MCF 10A (cell line): Measurements from ENCODE around the gene SELP. TPM values are rescaled to one million over a fixed set of nuclear protein-coding genes. Genes with fewer than 3 reads are reported as not detected.
A peak's percentile ranks its signal among the peaks of the same experiment; 100 is the strongest.

ENCODE experiments used
- BruUV-seq: library from RNA; stranded (reverse); fragments of 400-500 nt; replicated peaks from 2 replicates; lab custom pipeline; 2021; lab: Mats Ljungman, UMichigan
- CTCF ChIA-PET: fragments of 300-600 bp; sonication (Branson Sonifier 250); formaldehyde crosslinking; extraction: SDS; loops from one replicate; lab custom pipeline; 2021; ENCODE audit warnings: antibody characterized with exemption, inconsistent platforms; lab: Yijun Ruan, JAX
- POLR2A ChIA-PET: fragments of 300-600, 350-650 bp; sonication (Branson Sonifier 250); formaldehyde crosslinking; extraction: SDS; loops from one replicate; lab custom pipeline; 2020; ENCODE audit warnings: antibody characterized with exemption, inconsistent platforms; lab: Yijun Ruan, JAX
- DNase-seq: peaks from one replicate; pipeline ENCODE4 v3.0.0-alpha.2; 2018; ENCODE audit not compliant: unreplicated experiment
- H3K27ac Mint-ChIP-seq: one replicate; pipeline ENCODE4 v1.8.0; 2022; ENCODE audit warnings: mild to moderate bottlenecking, low read depth, mixed read lengths; ENCODE audit not compliant: unreplicated experiment
- H3K27me3 Mint-ChIP-seq: one replicate; pipeline ENCODE4 v1.8.0; 2022; ENCODE audit warnings: mixed read lengths; ENCODE audit not compliant: insufficient read depth, unreplicated experiment
- H3K36me3 Mint-ChIP-seq: one replicate; pipeline ENCODE4 v1.8.0; 2022; ENCODE audit warnings: mild to moderate bottlenecking, moderate library complexity, mixed read lengths; ENCODE audit not compliant: insufficient read depth, unreplicated experiment
- H3K4me1 Mint-ChIP-seq: one replicate; pipeline ENCODE4 v1.8.0; 2022; ENCODE audit warnings: mixed read lengths; ENCODE audit not compliant: insufficient read depth, unreplicated experiment
- H3K4me3 Mint-ChIP-seq: one replicate; pipeline ENCODE4 v1.8.0; 2022; ENCODE audit warnings: mild to moderate bottlenecking, moderate library complexity, mixed read lengths; ENCODE audit not compliant: unreplicated experiment
- H3K9me3 Mint-ChIP-seq: one replicate; pipeline ENCODE4 v1.8.0; 2022; ENCODE audit warnings: mixed read lengths; ENCODE audit not compliant: unreplicated experiment
- CTCF ChIP-seq: fragments of 200-600 bp; IDR thresholded peaks from one replicate; pipeline ENCODE4 v1.8.0; 2022; ENCODE audit warnings: antibody characterized with exemption, mild to moderate bottlenecking; ENCODE audit not compliant: unreplicated experiment
- intact Hi-C: fragments of 100-400 bp; cut with micrococcal nuclease; formaldehyde crosslinking; loops from 2 replicates; pipeline ENCODE4 v1.14.1; 2022
- total RNA-seq: library from RNA; stranded (reverse); gene quantifications from 2 replicates; pipeline ENCODE4 v1.2.3, GENCODE V29; 2022

SELP gene
- total RNA-seq, 1 experiment from 2014 or later: not detected

GRCh38 chr1:169620565-169620964 lies 9.4 kb downstream of the SELP start:
- Mint-ChIP-seq H3K36me3 (no peaks in the 10 kb centered on the region), H3K27me3 (peaks cover 30% of the 10 kb centered on the region), H3K27ac (no peak overlapping the region), H3K4me3 (no peak overlapping the region), H3K4me1 (no peaks in the 10 kb centered on the region), H3K9me3 (no peaks in the 10 kb centered on the region)
- no peak for DNase-seq
- TF ChIP-seq CTCF: no peak
- POLR2A ChIA-PET: no interaction called here
- no TSS peak for BruUV-seq
- CTCF ChIA-PET: interaction anchor here (0.9 kb wide), 1 partner anchor 19 kb away, joined by 4 read pairs; no protein-coding TSS in a partner anchor
- intact Hi-C loops: no loop called here

GRCh38 chr1:169618367-169618766 lies 11.6 kb downstream of the SELP start:
- no peak for TF ChIP-seq CTCF
- DNase-seq: no peak
- intact Hi-C loops: no loop called here

GRCh38 chr1:169615803-169616202 lies 14.1 kb downstream of the SELP start:
- H3K27me3 Mint-ChIP-seq: peaks cover 39% of the 10 kb centered on the region
- BruUV-seq: no TSS peak
- POLR2A ChIA-PET: no interaction called here
- intact Hi-C loops: no loop called here
- CTCF ChIA-PET: interaction anchor here (0.5 to 2.7 kb wide), 6 partner anchors 14 to 1267 kb away, joined by 3 to 18 read pairs (median 4); partner anchors contain the start of gene F5
- TF ChIP-seq CTCF: no peak
- DNase-seq: no peak
- H3K36me3 Mint-ChIP-seq: no peaks in the 10 kb centered on the region
- no peak overlapping the region for H3K27ac Mint-ChIP-seq
- H3K4me3 Mint-ChIP-seq: no peak overlapping the region
- no peaks in the 10 kb centered on the region for H3K4me1 Mint-ChIP-seq
- H3K9me3 Mint-ChIP-seq: no peaks in the 10 kb centered on the region

More at GRCh38 chr1:169618367-169618766, 11.6 kb downstream of the SELP start:
- Mint-ChIP-seq H3K27me3 (peaks cover 40% of the 10 kb centered on the region), H3K9me3 (no peaks in the 10 kb centered on the region), H3K4me3 (no peak overlapping the region), H3K4me1 (no peaks in the 10 kb centered on the region), H3K27ac (no peak overlapping the region), H3K36me3 (no peaks in the 10 kb centered on the region)
- POLR2A ChIA-PET: no interaction called here
- no TSS peak for BruUV-seq
- CTCF ChIA-PET: interaction anchor here (0.8 to 1.3 kb wide), 2 partner anchors 16 to 49 kb away, joined by 3 to 4 read pairs; no protein-coding TSS in a partner anchor

- H3K27ac Mint-ChIP-seq: no peak overlapping the region
- peak; percentile 27 for DNase-seq
- no peak for TF ChIP-seq CTCF
- H3K4me3 Mint-ChIP-seq: no peak overlapping the region
- H3K36me3 Mint-ChIP-seq: no peaks in the 10 kb centered on the region
- H3K27me3 Mint-ChIP-seq: peaks cover 60% of the 10 kb centered on the region
- ChIA-PET POLR2A (no interaction called here), CTCF (interaction anchor here (0.7 to 4.3 kb wide), 7 partner anchors 9 to 199 kb away, joined by 3 to 33 read pairs (median 9); partner anchors contain the start of gene F5)
- intact Hi-C loops: no loop called here
- no peaks in the 10 kb centered on the region for H3K9me3 Mint-ChIP-seq
- no TSS peak for BruUV-seq
- H3K4me1 Mint-ChIP-seq: no peaks in the 10 kb centered on the region
Measured at GRCh38 chr1:169610858-169611257, 19.1 kb downstream of the SELP start.
